IMR-90 (cell line): ENCODE results near the gene PATJ. TPM values are rescaled to one million over a fixed set of nuclear protein-coding genes. Genes with fewer than 3 reads are reported as not detected.

ENCODE experiments used
- ATAC-seq: fragments of 200-7000 bp; cut with Tn5 transposase; 2 replicates; pipeline ENCODE4 v1.9.1; 2020; ENCODE audit warnings: low read depth, mild to moderate bottlenecking, moderate library complexity
- BruUV-seq: library from RNA; stranded (reverse); fragments of 400-500 nt; replicated peaks from 2 replicates; lab custom pipeline; 2021; lab: Mats Ljungman, UMichigan
- CTCF ChIA-PET: fragments of 300-600 bp; formaldehyde crosslinking; extraction: SDS; loops from one replicate; lab custom pipeline; 2021; ENCODE audit warnings: antibody characterized with exemption; lab: Yijun Ruan, JAX
- POLR2A ChIA-PET: fragments of 300-600 bp; sonication (Branson Sonifier 250); formaldehyde crosslinking; loops from one replicate; lab custom pipeline; 2022; ENCODE audit warnings: antibody characterized with exemption; ENCODE audit not compliant: unreplicated experiment; lab: Charles Lee
- DNase-seq: peaks from one replicate; pipeline ENCODE4 v3.0.0; 2013
- H2AFZ ChIP-seq: replicated peaks from 2 replicates; pipeline ENCODE3; 2013; ENCODE audit warnings: low read length, mild to moderate bottlenecking; ENCODE audit not compliant: poor library complexity
- H2AK5ac ChIP-seq: 2 replicates; pipeline ENCODE4 v1.6.1; 2013; ENCODE audit warnings: low read depth, low read length, inconsistent platforms
- H2AK9ac ChIP-seq: replicated peaks from 2 replicates; pipeline ENCODE3; 2013; ENCODE audit warnings: mild to moderate bottlenecking, low read depth, low read length, moderate library complexity; ENCODE audit not compliant: poor library complexity
- H2BK120ac ChIP-seq: 2 replicates; pipeline ENCODE4 v1.6.1; 2013; ENCODE audit warnings: low read depth, low read length, inconsistent platforms
- H2BK15ac ChIP-seq: 3 replicates; pipeline ENCODE4 v1.6.1; 2013; ENCODE audit warnings: low read depth, low read length, inconsistent platforms
- H2BK20ac ChIP-seq: 2 replicates; pipeline ENCODE4 v1.6.1; 2013; ENCODE audit warnings: low read depth, mild to moderate bottlenecking, inconsistent platforms, low read length, moderate library complexity
- H2BK5ac ChIP-seq: 2 replicates; pipeline ENCODE4 v1.6.1; 2013; ENCODE audit warnings: mild to moderate bottlenecking, low read depth, low read length, inconsistent platforms; ENCODE audit not compliant: poor library complexity, severe bottlenecking
- H3K14ac ChIP-seq: replicated peaks from 2 replicates; pipeline ENCODE4 v1.6.1; 2013; ENCODE audit warnings: low read depth, low read length, inconsistent platforms
- H3K18ac ChIP-seq: 2 replicates; pipeline ENCODE4 v1.6.1; 2013; ENCODE audit warnings: low read depth, low read length, control low read depth
- H3K23ac ChIP-seq: 2 replicates; pipeline ENCODE4 v1.6.1; 2013; ENCODE audit warnings: low read depth, low read length, inconsistent platforms
- H3K27ac ChIP-seq: 2 replicates; pipeline ENCODE4 v1.5.1; 2013; ENCODE audit warnings: mild to moderate bottlenecking, control low read depth, low read length; ENCODE audit not compliant: insufficient read depth
- H3K27me3 ChIP-seq: 2 replicates; pipeline ENCODE4 v1.6.1; 2013; ENCODE audit warnings: low read length; ENCODE audit not compliant: control insufficient read depth, insufficient read depth
- H3K36me3 ChIP-seq: 2 replicates; pipeline ENCODE4 v1.6.1; 2013; ENCODE audit warnings: low read length, mixed read lengths; ENCODE audit not compliant: control insufficient read depth, insufficient read depth
- H3K4ac ChIP-seq: 2 replicates; pipeline ENCODE4 v1.6.1; 2013; ENCODE audit warnings: low read depth, low read length, inconsistent platforms
- H3K4me1 ChIP-seq: 2 replicates; pipeline ENCODE4 v1.6.1; 2013; ENCODE audit warnings: low read length, mixed read lengths; ENCODE audit not compliant: control insufficient read depth, insufficient read depth
- H3K4me2 ChIP-seq: 2 replicates; pipeline ENCODE4 v1.6.1; 2013; ENCODE audit warnings: low read depth, mild to moderate bottlenecking, control low read depth, low read length, moderate library complexity
- H3K4me3 ChIP-seq: 2 replicates; pipeline ENCODE4 v1.5.1; 2013; ENCODE audit warnings: low read depth, mild to moderate bottlenecking, control low read depth, low read length, moderate library complexity; ENCODE audit not compliant: insufficient read depth
- H3K56ac ChIP-seq: 2 replicates; pipeline ENCODE4 v1.6.1; 2013; ENCODE audit warnings: low read length, inconsistent platforms; ENCODE audit not compliant: insufficient read depth; ENCODE audit errors: extremely low read depth
- H3K79me1 ChIP-seq, 2 experiments: 2 replicates each; pipeline ENCODE4 v1.6.1; 2013; ENCODE audit warnings: low read length in 2 of 2, inconsistent platforms in 1 of 2, low read depth in 1 of 2
- H3K9ac ChIP-seq: 2 replicates; pipeline ENCODE4 v1.6.1; 2013; ENCODE audit warnings: low read depth, low read length, control low read depth
- H3K9me1 ChIP-seq: 2 replicates; pipeline ENCODE4 v1.6.1; 2013; ENCODE audit warnings: low read length, inconsistent platforms; ENCODE audit not compliant: insufficient read depth
- H3K9me3 ChIP-seq: 2 replicates; pipeline ENCODE4 v1.6.1; 2013; ENCODE audit warnings: low read length; ENCODE audit not compliant: control insufficient read depth, insufficient read depth
- H4K20me1 ChIP-seq: 2 replicates; pipeline ENCODE4 v1.6.1; 2013; ENCODE audit warnings: low read length, inconsistent platforms; ENCODE audit not compliant: insufficient read depth
- H4K5ac ChIP-seq: 2 replicates; pipeline ENCODE4 v1.6.1; 2013; ENCODE audit warnings: mild to moderate bottlenecking, low read depth, low read length, control low read depth
- H4K8ac ChIP-seq, 2 experiments: 2 replicates each; pipeline ENCODE4 v1.6.1; 2013; ENCODE audit warnings: low read depth in 2 of 2, low read length in 2 of 2, control low read depth in 1 of 2, inconsistent platforms in 1 of 2
- H4K91ac ChIP-seq: 2 replicates; pipeline ENCODE4 v1.6.1; 2013; ENCODE audit warnings: low read depth, low read length, inconsistent platforms; ENCODE audit not compliant: insufficient read depth
- BHLHE40 ChIP-seq: fragments of 150-350 bp; IDR thresholded peaks from 2 replicates; pipeline ENCODE4 v1.6.1; 2016; ENCODE audit warnings: mild to moderate bottlenecking, low read depth, low read length
- CEBPB ChIP-seq: IDR thresholded peaks from 2 replicates; pipeline ENCODE4 v1.6.1; 2012; ENCODE audit warnings: low read depth, low read length, improper control_type of control experiment
- CHD1 ChIP-seq: IDR thresholded peaks from 2 replicates; pipeline ENCODE4 v1.6.1; 2012; ENCODE audit warnings: low read depth, low read length, improper control_type of control experiment
- CTCF ChIP-seq: conservative IDR thresholded peaks from 2 replicates; pipeline ENCODE4 v1.5.1; 2012; ENCODE audit warnings: mild to moderate bottlenecking, low read depth, low read length, improper control_type of control experiment
- ELK1 ChIP-seq: fragments of 150-350 bp; IDR thresholded peaks from 2 replicates; pipeline ENCODE4 v1.6.1; 2016; ENCODE audit warnings: low read depth, mild to moderate bottlenecking, low read length, moderate library complexity, borderline replicate concordance
- FOS ChIP-seq: fragments of 150-350 bp; IDR thresholded peaks from 2 replicates; pipeline ENCODE4 v1.6.1; 2016; ENCODE audit warnings: low read depth, low read length
- MAFK ChIP-seq: IDR thresholded peaks from 2 replicates; pipeline ENCODE4 v1.6.1; 2012; ENCODE audit warnings: low read depth, low read length, improper control_type of control experiment
- MAZ ChIP-seq: IDR thresholded peaks from 2 replicates; pipeline ENCODE4 v1.6.1; 2012; ENCODE audit warnings: low read depth, mild to moderate bottlenecking, low read length, improper control_type of control experiment, moderate library complexity, borderline replicate concordance
- MXI1 ChIP-seq: IDR thresholded peaks from 2 replicates; pipeline ENCODE4 v1.6.1; 2012; ENCODE audit warnings: low read depth, mild to moderate bottlenecking, low read length, moderate library complexity, borderline replicate concordance
- NFE2L2 ChIP-seq: fragments of 150-350 bp; IDR thresholded peaks from 2 replicates; pipeline ENCODE4 v1.6.1; 2016; ENCODE audit warnings: low read depth, mild to moderate bottlenecking, low read length
- POLR2A ChIP-seq: IDR thresholded peaks from 2 replicates; pipeline ENCODE4 v1.6.1; 2012; ENCODE audit warnings: mild to moderate bottlenecking, low read depth, low read length
- RCOR1 ChIP-seq: IDR thresholded peaks from 2 replicates; pipeline ENCODE4 v1.6.1; 2012; ENCODE audit warnings: mild to moderate bottlenecking, low read length, improper control_type of control experiment; ENCODE audit not compliant: insufficient replicate concordance
- RFX5 ChIP-seq: IDR thresholded peaks from 2 replicates; pipeline ENCODE4 v1.8.0; 2012; ENCODE audit warnings: low read depth, mild to moderate bottlenecking, low read length, moderate library complexity
- SMC3 ChIP-seq: fragments of 150-350 bp; IDR thresholded peaks from 2 replicates; pipeline ENCODE4 v1.6.1; 2016; ENCODE audit warnings: low read depth, mild to moderate bottlenecking, antibody characterized with exemption, low read length, moderate library complexity
- USF2 ChIP-seq: fragments of 150-350 bp; IDR thresholded peaks from 2 replicates; pipeline ENCODE4 v1.6.1; 2017; ENCODE audit warnings: mild to moderate bottlenecking, antibody characterized with exemption, low read length, low read depth
- WGBS, 2 experiments: methylation state at CpG; one replicate each; pipeline versions ENCODE4 v1.1.5 to v1.1.7; 2013; ENCODE audit warnings: missing lambda C conversion rate in 2 of 2; ENCODE audit not compliant: insufficient read length in 1 of 2; ENCODE audit errors: extremely low coverage in 2 of 2; 5-methylcytosine and 5-hydroxymethylcytosine counted together
- dilution Hi-C: fragments of 300-500 bp; cut with HindIII; formaldehyde crosslinking; loops from one replicate; pipeline ENCODE4 v1.14.3; 2018; ENCODE audit warnings: low sequenced_read_pairs; ENCODE audit not compliant: unreplicated experiment
- in situ Hi-C: fragments of 300-500 bp; cut with MboI; formaldehyde crosslinking; loops from 3 replicates; pipeline ENCODE4 v1.14.3; 2019; ENCODE audit warnings: low sequenced_read_pairs, inconsistent platforms, mixed read lengths
- intact Hi-C: fragments of 100-400 bp; cut with micrococcal nuclease; formaldehyde crosslinking; loops from 2 replicates; pipeline ENCODE4 v1.10.0; 2022
- polyA plus RNA-seq, 3 experiments: library from polyadenylated mRNA; depleted of rRNA; stranded (reverse); fragments of >200 nt; gene quantifications; 2 replicates each; pipeline ENCODE4 v1.2.3, GENCODE V29; 2012; ENCODE audit warnings: low replicate concordance in 1 of 3
- total RNA-seq: library from RNA; depleted of rRNA; stranded (reverse); fragments of >200 nt; gene quantifications from 2 replicates; pipeline ENCODE4 v1.2.3, GENCODE V29; 2012

Gene PATJ
- total and polyA plus RNA-seq, 2 of the 4 experiments (the other 2 are of a cell fraction), result 2.0 to 3.4 TPM

GRCh38 chr1:61753998-61754508, 11.8 kb downstream of the PATJ start:
- dilution Hi-C loops, result no loop called here
- H3K9me3 ChIP-seq, result no peaks in the 10 kb centered on the region

More at GRCh38 chr1:61753998-61754508, 11.8 kb downstream of the PATJ start:
- in situ Hi-C loops, result no loop called here
- H4K91ac ChIP-seq, result no peak overlapping the region
- no peak overlapping the region for H3K56ac ChIP-seq
- no peak overlapping the region for H3K23ac ChIP-seq
- no peak overlapping the region for H3K18ac ChIP-seq
- CTCF ChIA-PET, result no interaction called here
- no peak overlapping the region for H2AK5ac ChIP-seq
- no peaks in the 10 kb centered on the region for H3K36me3 ChIP-seq
- no peaks in the 10 kb centered on the region for H3K27me3 ChIP-seq
- no peaks in the 10 kb centered on the region for H3K9me1 ChIP-seq
- H4K20me1 ChIP-seq, result no peaks in the 10 kb centered on the region
- H4K5ac ChIP-seq, result no peak overlapping the region
- H3K4me2 ChIP-seq, result no peak overlapping the region
- no peak overlapping the region for H2BK15ac ChIP-seq
- no peak overlapping the region for H3K4ac ChIP-seq
- H3K4me1 ChIP-seq, result no peaks in the 10 kb centered on the region
- POLR2A ChIA-PET, result no interaction called here
- H2BK20ac ChIP-seq, result no peak overlapping the region
- H3K14ac ChIP-seq, result no peak overlapping the region
- intact Hi-C loops, result no loop called here
- WGBS, 2 experiments, result no CpG with 5 or more reads among the region's 1 CpG
- H2BK120ac ChIP-seq, result no peak overlapping the region
- BruUV-seq, result no TSS peak
- no peak overlapping the region for H4K8ac ChIP-seq
- no peak overlapping the region for H2AFZ ChIP-seq
- H2AK9ac ChIP-seq, result no peak overlapping the region
- no peak overlapping the region for H3K9ac ChIP-seq
- no peaks in the 10 kb centered on the region for H3K79me1 ChIP-seq
- no peak for DNase-seq
- no peak for ATAC-seq
- H3K4me3 ChIP-seq, result no peak overlapping the region
- TF ChIP-seq ELK1, result no peak
- TF ChIP-seq SMC3, result no peak
- no peak for TF ChIP-seq NFE2L2
- no peak for TF ChIP-seq MAFK
- TF ChIP-seq RFX5, result no peak
- TF ChIP-seq FOS, result no peak
- TF ChIP-seq RCOR1, result no peak
- no peak for TF ChIP-seq CEBPB
- no peak for TF ChIP-seq CTCF
- TF ChIP-seq MXI1, result no peak
- no peak for TF ChIP-seq MAZ
- no peak for TF ChIP-seq CHD1
- no peak for TF ChIP-seq BHLHE40
- TF ChIP-seq POLR2A, result no peak
- TF ChIP-seq USF2, result no peak
- H2BK5ac ChIP-seq, result no peak overlapping the region
- H3K27ac ChIP-seq, result no peak overlapping the region
